Muscle of leg (tissue), 11 donors: Measurements from ENCODE around the gene GPHN. TPM values are rescaled to one million over a fixed set of nuclear protein-coding genes. Genes with fewer than 3 reads are reported as not detected.

Experiments
- DNase-seq: peaks from one replicate; pipeline ENCODE4 v3.0.0; 2013
- H3K27ac ChIP-seq: one replicate; pipeline ENCODE4 v1.5.1; 2013; ENCODE audit warnings: mild to moderate bottlenecking, low read length, control low read depth
- H3K27me3 ChIP-seq: one replicate; pipeline ENCODE4 v1.6.1; 2013; ENCODE audit warnings: low read length; ENCODE audit not compliant: control insufficient read depth, insufficient read depth
- H3K36me3 ChIP-seq: one replicate; pipeline ENCODE4 v1.6.1; 2013; ENCODE audit warnings: low read length; ENCODE audit not compliant: control insufficient read depth, insufficient read depth
- H3K4me1 ChIP-seq: one replicate; pipeline ENCODE4 v1.6.1; 2013; ENCODE audit warnings: low read length; ENCODE audit not compliant: control insufficient read depth, insufficient read depth
- H3K4me3 ChIP-seq: one replicate; pipeline ENCODE4 v1.5.1; 2013; ENCODE audit warnings: low read length, control low read depth
- H3K9me3 ChIP-seq: replicated peaks from 2 replicates; pipeline ENCODE4 v1.6.1; 2013; ENCODE audit warnings: low read depth, low read length; ENCODE audit not compliant: control insufficient read depth
- WGBS: methylation state at CpG from one replicate; pipeline ENCODE4 v1.1.5; 2013; ENCODE audit warnings: missing lambda C conversion rate; ENCODE audit not compliant: insufficient coverage; 5-methylcytosine and 5-hydroxymethylcytosine counted together
- polyA plus RNA-seq, 8 donors: library from polyadenylated mRNA; unstranded; fragments of 120-200 nt; gene quantifications; one replicate each; pipeline versions ENCODE4 v1.2.1 to v1.2.3, GENCODE V29; 2013; ENCODE audit warnings: inconsistent platforms in 1 of 8, low replicate concordance in 1 of 8; ENCODE audit not compliant: insufficient read length in 8 of 8, insufficient read depth in 1 of 8
- total RNA-seq: library from RNA; stranded (reverse); fragments of 120-200 nt; gene quantifications from one replicate; pipeline ENCODE4 v1.2.4, GENCODE V29; 2013

GPHN gene
- total and polyA plus RNA-seq, 9 donors: 13.6 to 19.4 (median 16.5) TPM

DNA sequence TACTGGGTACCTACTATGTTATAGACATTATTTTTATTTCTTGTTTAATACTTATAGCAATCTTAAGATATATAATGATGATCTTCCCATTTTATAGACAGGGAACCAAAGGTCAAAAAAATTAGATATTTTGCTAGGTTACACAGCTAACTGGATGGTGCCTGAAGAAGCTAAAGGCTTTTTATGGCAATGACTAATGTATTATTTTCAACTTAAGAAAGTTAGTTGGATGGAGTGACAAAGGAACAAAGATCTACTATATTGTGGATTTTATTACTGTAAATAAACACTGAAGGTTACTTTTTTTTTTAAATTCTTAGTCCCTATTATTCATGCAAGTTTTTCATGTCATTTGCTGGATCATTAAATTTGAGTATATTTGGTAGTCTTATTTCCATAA lies 227.9 kb downstream of the GPHN start:
- DNase-seq: no peak
- Histone ChIP-seq H3K9me3 (peaks cover 7% of the 10 kb centered on the region), H3K36me3 (no peaks in the 10 kb centered on the region)

GRCh38 chr14:66739826-66740225 lies 231.9 kb downstream of the GPHN start:
- no peaks in the 10 kb centered on the region for H3K36me3 ChIP-seq
- H3K27ac ChIP-seq: no peak overlapping the region
- no peak overlapping the region for H3K4me3 ChIP-seq
- H3K9me3 ChIP-seq: no peaks in the 10 kb centered on the region
- no peaks in the 10 kb centered on the region for H3K27me3 ChIP-seq
- no peak for DNase-seq
- no peaks in the 10 kb centered on the region for H3K4me1 ChIP-seq

More for the DNA sequence above, 227.9 kb downstream of the GPHN start:
- Histone ChIP-seq H3K4me1 (no peaks in the 10 kb centered on the region), H3K27me3 (no peaks in the 10 kb centered on the region), H3K4me3 (no peak overlapping the region), H3K27ac (no peak overlapping the region)

DNA sequence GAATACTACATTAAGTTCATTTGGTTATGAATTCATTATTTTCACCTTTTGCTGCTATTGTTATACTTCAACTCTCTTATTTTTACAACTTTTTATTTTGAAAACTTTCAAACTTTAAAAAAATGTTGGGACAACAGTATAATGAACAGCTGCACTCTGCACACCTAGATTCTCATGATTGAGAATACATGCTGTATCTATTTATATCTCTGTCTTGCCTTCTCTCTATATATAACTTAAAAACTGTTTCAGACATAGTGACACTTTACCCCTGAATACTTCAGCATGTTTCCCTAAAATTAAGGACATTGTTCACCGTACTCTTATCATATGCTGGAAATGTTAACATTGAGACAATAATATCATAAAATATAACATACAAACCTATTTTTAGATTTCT lies 237.1 kb downstream of the GPHN start:
- no CpG with 5 or more reads among the region's 1 CpG for WGBS
- no peaks in the 10 kb centered on the region for H3K27me3 ChIP-seq
- no peaks in the 10 kb centered on the region for H3K4me1 ChIP-seq
- H3K9me3 ChIP-seq: no peaks in the 10 kb centered on the region
- no peak overlapping the region for H3K27ac ChIP-seq
- no peaks in the 10 kb centered on the region for H3K36me3 ChIP-seq
- H3K4me3 ChIP-seq: no peak overlapping the region
- peak; percentile 7 for DNase-seq

DNA sequence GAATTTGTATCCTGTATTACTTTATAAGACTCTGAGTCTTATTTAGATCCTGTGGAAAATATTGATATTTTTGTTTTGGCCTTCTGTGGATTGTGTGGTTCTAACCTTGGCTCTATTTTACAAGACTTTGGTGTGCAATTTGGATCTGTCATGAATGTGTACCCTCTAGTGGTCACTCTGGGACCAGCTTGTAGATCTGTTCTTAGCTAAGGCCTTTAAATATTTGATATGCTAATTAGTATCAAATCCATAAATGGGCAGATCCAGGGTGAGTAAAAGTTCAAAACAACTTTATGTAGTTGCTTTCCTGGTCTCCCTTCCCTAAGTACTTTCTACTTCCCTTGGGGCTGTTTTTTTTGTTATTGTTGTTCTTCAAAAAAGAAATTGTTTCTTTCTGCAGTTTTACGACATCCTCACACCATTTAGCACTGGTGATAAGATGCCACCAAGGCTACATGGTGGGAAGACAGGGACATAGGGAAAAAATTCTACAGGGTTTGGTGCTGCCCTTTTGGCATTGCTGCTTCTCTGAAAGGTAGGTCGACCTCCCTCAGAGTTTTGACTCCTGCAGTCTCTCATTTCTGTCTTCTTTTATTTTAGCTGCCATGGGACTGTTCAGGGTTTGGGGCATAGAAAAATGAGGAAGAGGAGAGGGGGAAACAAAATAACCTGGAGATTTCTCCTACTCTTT lies 238.5 kb downstream of the GPHN start:
- no peak overlapping the region for H3K4me3 ChIP-seq
- peak; percentile 33 for DNase-seq
- H3K36me3 ChIP-seq: no peaks in the 10 kb centered on the region
- H3K27me3 ChIP-seq: no peaks in the 10 kb centered on the region
- no peaks in the 10 kb centered on the region for H3K9me3 ChIP-seq
- no peak overlapping the region for H3K27ac ChIP-seq
- no peaks in the 10 kb centered on the region for H3K4me1 ChIP-seq
- WGBS: no CpG with 5 or more reads among the region's 2 CpGs

GRCh38 chr14:66752109-66752508 lies 244.2 kb downstream of the GPHN start:
- no peaks in the 10 kb centered on the region for H3K4me1 ChIP-seq
- no peaks in the 10 kb centered on the region for H3K36me3 ChIP-seq
- DNase-seq: no peak
- no peaks in the 10 kb centered on the region for H3K9me3 ChIP-seq
- H3K27me3 ChIP-seq: no peaks in the 10 kb centered on the region
- WGBS: no CpG with 5 or more reads among the region's 2 CpGs
- H3K4me3 ChIP-seq: no peak overlapping the region
- H3K27ac ChIP-seq: no peak overlapping the region

DNA sequence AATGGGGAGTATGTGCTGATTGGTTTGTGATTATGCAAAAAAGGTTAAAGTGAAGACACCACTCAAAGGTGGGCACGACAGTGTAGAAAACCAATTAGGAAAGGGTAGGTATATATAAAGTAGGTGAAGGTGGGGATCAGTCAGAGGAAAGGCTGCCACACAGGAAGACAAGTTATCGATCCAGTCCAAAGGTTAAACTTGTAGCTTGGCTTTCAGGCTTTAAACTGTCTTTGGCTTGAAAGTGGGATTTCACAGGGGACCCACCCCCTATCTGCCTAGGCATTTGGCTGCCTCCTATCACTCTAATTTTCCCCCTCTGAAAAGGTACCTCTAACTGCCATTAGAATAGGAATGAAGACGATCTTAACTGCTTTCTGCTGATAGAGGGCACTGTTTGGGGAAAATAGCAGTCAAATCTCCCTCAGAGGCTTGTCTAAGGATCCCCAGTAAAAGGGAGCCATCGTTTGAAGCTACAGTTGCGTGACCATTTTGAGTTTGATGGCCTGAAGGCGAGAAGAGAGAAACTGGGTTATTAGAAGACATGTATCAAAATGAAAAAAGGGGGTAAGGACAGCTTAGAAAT lies 250.2 kb downstream of the GPHN start:
- H3K4me1 ChIP-seq: no peaks in the 10 kb centered on the region
- WGBS: 72% methylated on average over 4 of the region's 6 CpGs
- no peak overlapping the region for H3K4me3 ChIP-seq
- no peak for DNase-seq
- no peaks in the 10 kb centered on the region for H3K36me3 ChIP-seq
- H3K9me3 ChIP-seq: no peaks in the 10 kb centered on the region
- no peak overlapping the region for H3K27ac ChIP-seq
- H3K27me3 ChIP-seq: no peaks in the 10 kb centered on the region

- no peak for DNase-seq
- Histone ChIP-seq H3K27ac (no peak overlapping the region), H3K4me3 (no peak overlapping the region), H3K36me3 (no peaks in the 10 kb centered on the region), H3K4me1 (no peaks in the 10 kb centered on the region), H3K27me3 (no peaks in the 10 kb centered on the region), H3K9me3 (no peaks in the 10 kb centered on the region)
- 100% methylated on average over 1 of the region's 2 CpGs for WGBS
Measured at GRCh38 chr14:66772146-66772545, 264.2 kb downstream of the GPHN start.

GRCh38 chr14:66782853-66783252 lies 274.9 kb downstream of the GPHN start:
- no peaks in the 10 kb centered on the region for H3K36me3 ChIP-seq
- no peak for DNase-seq
- no peaks in the 10 kb centered on the region for H3K9me3 ChIP-seq
- 80% methylated on average over 1 of the region's 1 CpG for WGBS
- no peaks in the 10 kb centered on the region for H3K27me3 ChIP-seq
- H3K27ac ChIP-seq: no peak overlapping the region
- no peak overlapping the region for H3K4me3 ChIP-seq
- no peaks in the 10 kb centered on the region for H3K4me1 ChIP-seq

DNA sequence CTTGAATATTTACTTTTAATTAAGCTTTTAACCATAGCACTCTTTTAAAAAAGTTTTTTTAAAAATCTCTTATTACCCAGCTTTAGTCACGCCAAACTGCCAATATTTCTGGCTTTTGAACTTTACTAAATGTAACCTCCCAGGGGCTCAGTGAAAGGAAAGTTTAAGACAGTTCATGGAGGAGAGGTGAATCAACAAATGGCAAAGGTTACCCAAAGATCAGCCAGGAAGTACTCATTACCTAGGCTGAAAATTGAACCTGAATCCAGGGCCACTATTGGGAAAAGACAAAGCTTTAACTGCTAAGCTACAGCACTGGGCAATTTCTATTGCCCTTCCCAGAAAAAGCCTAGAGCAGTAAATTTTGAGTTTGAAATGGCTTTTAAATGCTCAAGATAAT lies 282.2 kb downstream of the GPHN start:
- no CpG with 5 or more reads among the region's 1 CpG for WGBS
- peaks cover 8% of the 10 kb centered on the region for H3K9me3 ChIP-seq
- DNase-seq: no peak
- no peak overlapping the region for H3K4me3 ChIP-seq
- H3K36me3 ChIP-seq: no peaks in the 10 kb centered on the region
- H3K27ac ChIP-seq: no peak overlapping the region
- no peaks in the 10 kb centered on the region for H3K4me1 ChIP-seq
- H3K27me3 ChIP-seq: no peaks in the 10 kb centered on the region

- Histone ChIP-seq H3K27me3 (no peaks in the 10 kb centered on the region), H3K9me3 (peaks cover 15% of the 10 kb centered on the region), H3K36me3 (no peaks in the 10 kb centered on the region), H3K4me1 (no peaks in the 10 kb centered on the region), H3K27ac (no peak overlapping the region), H3K4me3 (no peak overlapping the region)
- no peak for DNase-seq
- 85% methylated on average over 2 of the region's 4 CpGs for WGBS
Measured at GRCh38 chr14:66802962-66803361, 295.0 kb downstream of the GPHN start.

- Histone ChIP-seq H3K36me3 (no peaks in the 10 kb centered on the region), H3K4me3 (no peak overlapping the region), H3K9me3 (peaks cover 15% of the 10 kb centered on the region), H3K27me3 (no peaks in the 10 kb centered on the region), H3K27ac (no peak overlapping the region), H3K4me1 (no peaks in the 10 kb centered on the region)
- DNase-seq: no peak
- WGBS: no CpG with 5 or more reads among the region's 1 CpG
Measured at GRCh38 chr14:66804141-66804540, 296.2 kb downstream of the GPHN start.
